Fibroblast of pulmonary artery (primary cell): Measurements from ENCODE around the gene TMPRSS11A.
A peak's percentile ranks its signal among the peaks of the same experiment; 100 is the strongest.

Source experiments
- DNase-seq: peaks from one replicate; pipeline ENCODE4 v3.0.0-alpha.2; 2010; ENCODE audit warnings: low read depth
- H3K4me3 ChIP-seq: replicated peaks from 2 replicates; pipeline ENCODE4 v1.5.1; 2011; ENCODE audit warnings: low read depth, mild to moderate bottlenecking, control low read depth, low read length, moderate library complexity
- CTCF ChIP-seq: IDR thresholded peaks from 2 replicates; pipeline ENCODE4 v1.5.1; 2011; ENCODE audit warnings: mild to moderate bottlenecking, control low read depth, low read length, inconsistent platforms; ENCODE audit errors: missing control alignments

The TMPRSS11A gene

GRCh38 chr4:67933755-67934154 is 29.5 kb downstream of the TMPRSS11A start:
- DNase-seq = peak; percentile 22
- TF ChIP-seq CTCF = no peak
- no peak overlapping the region for H3K4me3 ChIP-seq

- H3K4me3 ChIP-seq = no peak overlapping the region
- no peak for DNase-seq
- no peak for TF ChIP-seq CTCF
Observed at GRCh38 chr4:67933038-67933437, 30.3 kb downstream of the TMPRSS11A start.

DNA sequence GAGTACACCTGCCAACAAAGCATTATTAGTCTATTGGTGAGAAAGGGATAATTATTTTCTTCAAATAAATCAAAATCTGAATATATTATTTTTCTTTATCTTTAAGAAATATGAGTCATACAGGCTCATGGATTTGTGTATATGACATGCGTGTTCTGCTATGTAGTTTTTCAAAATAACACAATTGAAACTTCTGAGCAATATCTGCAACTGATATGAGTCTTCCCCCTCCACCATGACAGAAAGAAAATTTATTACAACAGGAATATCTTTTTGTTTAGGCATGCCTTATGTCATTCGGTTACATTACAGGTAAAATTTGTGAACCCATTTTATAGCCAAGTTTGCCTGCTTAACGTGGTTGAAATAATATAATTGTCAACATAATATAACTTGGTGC is 32.0 kb downstream of the TMPRSS11A start:
- TF ChIP-seq CTCF = no peak
- no peak overlapping the region for H3K4me3 ChIP-seq
- DNase-seq = no peak

GRCh38 chr4:67929426-67929825 is 33.9 kb downstream of the TMPRSS11A start:
- TF ChIP-seq CTCF = no peak
- no peak overlapping the region for H3K4me3 ChIP-seq
- peak; percentile 12 for DNase-seq

GRCh38 chr4:67928546-67928945 is 34.7 kb downstream of the TMPRSS11A start:
- no peak for DNase-seq
- no peak for TF ChIP-seq CTCF
- H3K4me3 ChIP-seq = no peak overlapping the region

- DNase-seq = no peak
- no peak overlapping the region for H3K4me3 ChIP-seq
- no peak for TF ChIP-seq CTCF
Observed at GRCh38 chr4:67927251-67927650, 36.0 kb downstream of the TMPRSS11A start.

GRCh38 chr4:67926485-67926884 is 36.8 kb downstream of the TMPRSS11A start:
- TF ChIP-seq CTCF = no peak
- no peak overlapping the region for H3K4me3 ChIP-seq
- DNase-seq = no peak
